IMR-90 (cell line): ENCODE results near the gene TDRD12. TPM values are rescaled to one million over a fixed set of nuclear protein-coding genes. Genes with fewer than 3 reads are reported as not detected.

ENCODE experiments used
- ATAC-seq: fragments of 200-7000 bp; cut with Tn5 transposase; 2 replicates; pipeline ENCODE4 v1.9.1; 2020; ENCODE audit warnings: low read depth, mild to moderate bottlenecking, moderate library complexity
- BruUV-seq: library from RNA; stranded (reverse); fragments of 400-500 nt; replicated peaks from 2 replicates; lab custom pipeline; 2021; lab: Mats Ljungman, UMichigan
- CTCF ChIA-PET: fragments of 300-600 bp; formaldehyde crosslinking; extraction: SDS; loops from one replicate; lab custom pipeline; 2021; ENCODE audit warnings: antibody characterized with exemption; lab: Yijun Ruan, JAX
- POLR2A ChIA-PET: fragments of 300-600 bp; sonication (Branson Sonifier 250); formaldehyde crosslinking; loops from one replicate; lab custom pipeline; 2022; ENCODE audit warnings: antibody characterized with exemption; ENCODE audit not compliant: unreplicated experiment; lab: Charles Lee
- DNase-seq: peaks from one replicate; pipeline ENCODE4 v3.0.0; 2013
- H2AFZ ChIP-seq: replicated peaks from 2 replicates; pipeline ENCODE3; 2013; ENCODE audit warnings: low read length, mild to moderate bottlenecking; ENCODE audit not compliant: poor library complexity
- H2AK5ac ChIP-seq: 2 replicates; pipeline ENCODE4 v1.6.1; 2013; ENCODE audit warnings: low read depth, low read length, inconsistent platforms
- H2AK9ac ChIP-seq: replicated peaks from 2 replicates; pipeline ENCODE3; 2013; ENCODE audit warnings: mild to moderate bottlenecking, low read depth, low read length, moderate library complexity; ENCODE audit not compliant: poor library complexity
- H2BK120ac ChIP-seq: 2 replicates; pipeline ENCODE4 v1.6.1; 2013; ENCODE audit warnings: low read depth, low read length, inconsistent platforms
- H2BK15ac ChIP-seq: 3 replicates; pipeline ENCODE4 v1.6.1; 2013; ENCODE audit warnings: low read depth, low read length, inconsistent platforms
- H2BK20ac ChIP-seq: 2 replicates; pipeline ENCODE4 v1.6.1; 2013; ENCODE audit warnings: low read depth, mild to moderate bottlenecking, inconsistent platforms, low read length, moderate library complexity
- H2BK5ac ChIP-seq: 2 replicates; pipeline ENCODE4 v1.6.1; 2013; ENCODE audit warnings: mild to moderate bottlenecking, low read depth, low read length, inconsistent platforms; ENCODE audit not compliant: poor library complexity, severe bottlenecking
- H3K14ac ChIP-seq: replicated peaks from 2 replicates; pipeline ENCODE4 v1.6.1; 2013; ENCODE audit warnings: low read depth, low read length, inconsistent platforms
- H3K18ac ChIP-seq: 2 replicates; pipeline ENCODE4 v1.6.1; 2013; ENCODE audit warnings: low read depth, low read length, control low read depth
- H3K23ac ChIP-seq: 2 replicates; pipeline ENCODE4 v1.6.1; 2013; ENCODE audit warnings: low read depth, low read length, inconsistent platforms
- H3K27ac ChIP-seq: 2 replicates; pipeline ENCODE4 v1.5.1; 2013; ENCODE audit warnings: mild to moderate bottlenecking, control low read depth, low read length; ENCODE audit not compliant: insufficient read depth
- H3K27me3 ChIP-seq: 2 replicates; pipeline ENCODE4 v1.6.1; 2013; ENCODE audit warnings: low read length; ENCODE audit not compliant: control insufficient read depth, insufficient read depth
- H3K36me3 ChIP-seq: 2 replicates; pipeline ENCODE4 v1.6.1; 2013; ENCODE audit warnings: low read length, mixed read lengths; ENCODE audit not compliant: control insufficient read depth, insufficient read depth
- H3K4ac ChIP-seq: 2 replicates; pipeline ENCODE4 v1.6.1; 2013; ENCODE audit warnings: low read depth, low read length, inconsistent platforms
- H3K4me1 ChIP-seq: 2 replicates; pipeline ENCODE4 v1.6.1; 2013; ENCODE audit warnings: low read length, mixed read lengths; ENCODE audit not compliant: control insufficient read depth, insufficient read depth
- H3K4me2 ChIP-seq: 2 replicates; pipeline ENCODE4 v1.6.1; 2013; ENCODE audit warnings: low read depth, mild to moderate bottlenecking, control low read depth, low read length, moderate library complexity
- H3K4me3 ChIP-seq: 2 replicates; pipeline ENCODE4 v1.5.1; 2013; ENCODE audit warnings: low read depth, mild to moderate bottlenecking, control low read depth, low read length, moderate library complexity; ENCODE audit not compliant: insufficient read depth
- H3K56ac ChIP-seq: 2 replicates; pipeline ENCODE4 v1.6.1; 2013; ENCODE audit warnings: low read length, inconsistent platforms; ENCODE audit not compliant: insufficient read depth; ENCODE audit errors: extremely low read depth
- H3K79me1 ChIP-seq, 2 experiments: 2 replicates each; pipeline ENCODE4 v1.6.1; 2013; ENCODE audit warnings: low read length in 2 of 2, inconsistent platforms in 1 of 2, low read depth in 1 of 2
- H3K9ac ChIP-seq: 2 replicates; pipeline ENCODE4 v1.6.1; 2013; ENCODE audit warnings: low read depth, low read length, control low read depth
- H3K9me1 ChIP-seq: 2 replicates; pipeline ENCODE4 v1.6.1; 2013; ENCODE audit warnings: low read length, inconsistent platforms; ENCODE audit not compliant: insufficient read depth
- H3K9me3 ChIP-seq: 2 replicates; pipeline ENCODE4 v1.6.1; 2013; ENCODE audit warnings: low read length; ENCODE audit not compliant: control insufficient read depth, insufficient read depth
- H4K20me1 ChIP-seq: 2 replicates; pipeline ENCODE4 v1.6.1; 2013; ENCODE audit warnings: low read length, inconsistent platforms; ENCODE audit not compliant: insufficient read depth
- H4K5ac ChIP-seq: 2 replicates; pipeline ENCODE4 v1.6.1; 2013; ENCODE audit warnings: mild to moderate bottlenecking, low read depth, low read length, control low read depth
- H4K8ac ChIP-seq, 2 experiments: 2 replicates each; pipeline ENCODE4 v1.6.1; 2013; ENCODE audit warnings: low read depth in 2 of 2, low read length in 2 of 2, control low read depth in 1 of 2, inconsistent platforms in 1 of 2
- H4K91ac ChIP-seq: 2 replicates; pipeline ENCODE4 v1.6.1; 2013; ENCODE audit warnings: low read depth, low read length, inconsistent platforms; ENCODE audit not compliant: insufficient read depth
- BHLHE40 ChIP-seq: fragments of 150-350 bp; IDR thresholded peaks from 2 replicates; pipeline ENCODE4 v1.6.1; 2016; ENCODE audit warnings: mild to moderate bottlenecking, low read depth, low read length
- CEBPB ChIP-seq: IDR thresholded peaks from 2 replicates; pipeline ENCODE4 v1.6.1; 2012; ENCODE audit warnings: low read depth, low read length, improper control_type of control experiment
- CHD1 ChIP-seq: IDR thresholded peaks from 2 replicates; pipeline ENCODE4 v1.6.1; 2012; ENCODE audit warnings: low read depth, low read length, improper control_type of control experiment
- MAFK ChIP-seq: IDR thresholded peaks from 2 replicates; pipeline ENCODE4 v1.6.1; 2012; ENCODE audit warnings: low read depth, low read length, improper control_type of control experiment
- MAZ ChIP-seq: IDR thresholded peaks from 2 replicates; pipeline ENCODE4 v1.6.1; 2012; ENCODE audit warnings: low read depth, mild to moderate bottlenecking, low read length, improper control_type of control experiment, moderate library complexity, borderline replicate concordance
- NFE2L2 ChIP-seq: fragments of 150-350 bp; IDR thresholded peaks from 2 replicates; pipeline ENCODE4 v1.6.1; 2016; ENCODE audit warnings: low read depth, mild to moderate bottlenecking, low read length
- POLR2A ChIP-seq: IDR thresholded peaks from 2 replicates; pipeline ENCODE4 v1.6.1; 2012; ENCODE audit warnings: mild to moderate bottlenecking, low read depth, low read length
- RFX5 ChIP-seq: IDR thresholded peaks from 2 replicates; pipeline ENCODE4 v1.8.0; 2012; ENCODE audit warnings: low read depth, mild to moderate bottlenecking, low read length, moderate library complexity
- SMC3 ChIP-seq: fragments of 150-350 bp; IDR thresholded peaks from 2 replicates; pipeline ENCODE4 v1.6.1; 2016; ENCODE audit warnings: low read depth, mild to moderate bottlenecking, antibody characterized with exemption, low read length, moderate library complexity
- USF2 ChIP-seq: fragments of 150-350 bp; IDR thresholded peaks from 2 replicates; pipeline ENCODE4 v1.6.1; 2017; ENCODE audit warnings: mild to moderate bottlenecking, antibody characterized with exemption, low read length, low read depth
- WGBS, 2 experiments: methylation state at CpG; one replicate each; pipeline versions ENCODE4 v1.1.5 to v1.1.7; 2013; ENCODE audit warnings: missing lambda C conversion rate in 2 of 2; ENCODE audit not compliant: insufficient read length in 1 of 2; ENCODE audit errors: extremely low coverage in 2 of 2; 5-methylcytosine and 5-hydroxymethylcytosine counted together
- dilution Hi-C: fragments of 300-500 bp; cut with HindIII; formaldehyde crosslinking; loops from one replicate; pipeline ENCODE4 v1.14.3; 2018; ENCODE audit warnings: low sequenced_read_pairs; ENCODE audit not compliant: unreplicated experiment
- in situ Hi-C: fragments of 300-500 bp; cut with MboI; formaldehyde crosslinking; loops from 3 replicates; pipeline ENCODE4 v1.14.3; 2019; ENCODE audit warnings: low sequenced_read_pairs, inconsistent platforms, mixed read lengths
- intact Hi-C: fragments of 100-400 bp; cut with micrococcal nuclease; formaldehyde crosslinking; loops from 2 replicates; pipeline ENCODE4 v1.10.0; 2022
- polyA plus RNA-seq, 3 experiments: library from polyadenylated mRNA; depleted of rRNA; stranded (reverse); fragments of >200 nt; gene quantifications; 2 replicates each; pipeline ENCODE4 v1.2.3, GENCODE V29; 2012; ENCODE audit warnings: low replicate concordance in 1 of 3
- total RNA-seq: library from RNA; depleted of rRNA; stranded (reverse); fragments of >200 nt; gene quantifications from 2 replicates; pipeline ENCODE4 v1.2.3, GENCODE V29; 2012

TDRD12 gene
- total and polyA plus RNA-seq, 2 of the 4 experiments (the other 2 are of a cell fraction), result under 0.01 to 0.07 TPM

- Histone ChIP-seq H3K27me3 (peaks cover 5% of the 10 kb centered on the region; the same call in 1 of the 2 replicates), H3K9ac (no peak overlapping the region), H3K9me1 (no peaks in the 10 kb centered on the region), H4K91ac (no peak overlapping the region), H2BK15ac (no peak overlapping the region), H2AK9ac (no peak overlapping the region), H2AFZ (no peak overlapping the region), H4K8ac (no peak overlapping the region), H4K20me1 (no peaks in the 10 kb centered on the region), H2BK20ac (no peak overlapping the region), H3K27ac (no peak overlapping the region), H3K4me3 (no peak overlapping the region), H4K5ac (no peak overlapping the region), H2BK120ac (no peak overlapping the region), H2AK5ac (no peak overlapping the region), H3K79me1 (no peaks in the 10 kb centered on the region), H3K4me1 (no peaks in the 10 kb centered on the region), H3K4me2 (no peak overlapping the region), H3K9me3 (no peaks in the 10 kb centered on the region), H3K56ac (no peak overlapping the region), H3K36me3 (no peaks in the 10 kb centered on the region), H3K4ac (no peak overlapping the region), H3K18ac (no peak overlapping the region), H3K23ac (no peak overlapping the region), H3K14ac (no peak overlapping the region), H2BK5ac (no peak overlapping the region)
- TF ChIP-seq CEBPB, result no peak
- TF ChIP-seq NFE2L2, result no peak
- no peak for TF ChIP-seq POLR2A
- TF ChIP-seq RFX5, result no peak
- TF ChIP-seq MAFK, result no peak
- no peak for TF ChIP-seq BHLHE40
- TF ChIP-seq CHD1, result no peak
- no peak for TF ChIP-seq MAZ
- TF ChIP-seq USF2, result no peak
- no peak for TF ChIP-seq SMC3
- DNase-seq (no peak), ATAC-seq (no peak)
- dilution Hi-C loops (no loop called here), intact Hi-C loops (no loop called here), in situ Hi-C loops (no loop called here)
- no TSS peak for BruUV-seq
- ChIA-PET POLR2A (no interaction called here), CTCF (interaction anchor here (0.6 kb wide), 2 partner anchors 10 to 22 kb away, joined by 3 to 4 read pairs; no protein-coding TSS in a partner anchor)
- no CpG with 5 or more reads among the region's 3 CpGs for WGBS, 2 experiments
Measured at GRCh38 chr19:32809754-32810153, 90.2 kb downstream of the TDRD12 start.
